ENCODE measurements around the gene JCAD. TPM values are rescaled to one million over a fixed set of nuclear protein-coding genes. Genes with fewer than 3 reads are reported as not detected.

JCAD gene
- total and polyA plus RNA-seq, 2 experiments from 2014 or later: 0.78 to 2.1 TPM

DNA sequence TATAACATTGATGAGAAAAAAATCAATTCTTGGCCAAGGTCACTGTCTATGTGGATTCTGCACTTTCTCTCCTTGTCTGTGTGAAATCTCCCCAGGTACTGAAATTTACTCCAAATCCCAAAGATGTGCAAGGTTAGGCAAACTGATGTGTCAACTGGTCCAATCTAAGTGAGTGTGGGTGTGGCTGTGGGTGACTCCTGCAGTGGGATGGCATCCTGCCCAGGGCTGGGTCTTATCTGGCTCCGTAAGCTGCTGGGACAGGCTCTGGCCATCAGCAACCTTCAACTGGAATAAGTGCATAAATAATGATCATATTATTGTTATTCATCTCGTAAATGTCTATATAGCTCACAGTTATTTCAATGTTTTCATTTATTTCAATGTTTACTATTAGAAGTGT is 79.3 kb downstream of the JCAD start:
- TF ChIP-seq EZH2phosphoT487 (IDR thresholded peaks at IDR 0.05; ENCODE audit: unreplicated experiment) (no peak), CREB1 (CRISPR knock-in tag; IDR thresholded peaks at IDR 0.05; ENCODE audit: low read depth) (no peak), EZH2 (IDR thresholded peaks at IDR 0.05; ENCODE audit: low read depth, unreplicated experiment) (no peak), ZNF331 (CRISPR knock-in tag; IDR thresholded peaks at IDR 0.05; ENCODE audit: low read depth) (no peak), ZNF114 (CRISPR knock-in tag; IDR thresholded peaks at IDR 0.05) (no peak), JUNB (IDR thresholded peaks at IDR 0.05; ENCODE audit: unreplicated experiment) (no peak), POLR2AphosphoS5 (IDR thresholded peaks at IDR 0.05; ENCODE audit: low read depth) (no peak), STAT1 (IDR thresholded peaks at IDR 0.05; ENCODE audit: unreplicated experiment) (no peak), NANOG (IDR thresholded peaks at IDR 0.05; ENCODE audit: borderline replicate concordance) (no peak)
- TF ChIP-seq, protein P1, sequence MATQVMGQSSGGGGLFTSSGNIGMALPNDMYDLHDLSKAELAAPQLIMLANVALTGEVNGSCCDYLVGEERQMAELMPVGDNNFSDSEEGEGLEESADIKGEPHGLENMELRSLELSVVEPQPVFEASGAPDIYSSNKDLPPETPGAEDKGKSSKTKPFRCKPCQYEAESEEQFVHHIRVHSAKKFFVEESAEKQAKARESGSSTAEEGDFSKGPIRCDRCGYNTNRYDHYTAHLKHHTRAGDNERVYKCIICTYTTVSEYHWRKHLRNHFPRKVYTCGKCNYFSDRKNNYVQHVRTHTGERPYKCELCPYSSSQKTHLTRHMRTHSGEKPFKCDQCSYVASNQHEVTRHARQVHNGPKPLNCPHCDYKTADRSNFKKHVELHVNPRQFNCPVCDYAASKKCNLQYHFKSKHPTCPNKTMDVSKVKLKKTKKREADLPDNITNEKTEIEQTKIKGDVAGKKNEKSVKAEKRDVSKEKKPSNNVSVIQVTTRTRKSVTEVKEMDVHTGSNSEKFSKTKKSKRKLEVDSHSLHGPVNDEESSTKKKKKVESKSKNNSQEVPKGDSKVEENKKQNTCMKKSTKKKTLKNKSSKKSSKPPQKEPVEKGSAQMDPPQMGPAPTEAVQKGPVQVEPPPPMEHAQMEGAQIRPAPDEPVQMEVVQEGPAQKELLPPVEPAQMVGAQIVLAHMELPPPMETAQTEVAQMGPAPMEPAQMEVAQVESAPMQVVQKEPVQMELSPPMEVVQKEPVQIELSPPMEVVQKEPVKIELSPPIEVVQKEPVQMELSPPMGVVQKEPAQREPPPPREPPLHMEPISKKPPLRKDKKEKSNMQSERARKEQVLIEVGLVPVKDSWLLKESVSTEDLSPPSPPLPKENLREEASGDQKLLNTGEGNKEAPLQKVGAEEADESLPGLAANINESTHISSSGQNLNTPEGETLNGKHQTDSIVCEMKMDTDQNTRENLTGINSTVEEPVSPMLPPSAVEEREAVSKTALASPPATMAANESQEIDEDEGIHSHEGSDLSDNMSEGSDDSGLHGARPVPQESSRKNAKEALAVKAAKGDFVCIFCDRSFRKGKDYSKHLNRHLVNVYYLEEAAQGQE (IDR thresholded peaks at IDR 0.05; ENCODE audit: unreplicated experiment): no peak
- TF ChIP-seq, protein P2, sequence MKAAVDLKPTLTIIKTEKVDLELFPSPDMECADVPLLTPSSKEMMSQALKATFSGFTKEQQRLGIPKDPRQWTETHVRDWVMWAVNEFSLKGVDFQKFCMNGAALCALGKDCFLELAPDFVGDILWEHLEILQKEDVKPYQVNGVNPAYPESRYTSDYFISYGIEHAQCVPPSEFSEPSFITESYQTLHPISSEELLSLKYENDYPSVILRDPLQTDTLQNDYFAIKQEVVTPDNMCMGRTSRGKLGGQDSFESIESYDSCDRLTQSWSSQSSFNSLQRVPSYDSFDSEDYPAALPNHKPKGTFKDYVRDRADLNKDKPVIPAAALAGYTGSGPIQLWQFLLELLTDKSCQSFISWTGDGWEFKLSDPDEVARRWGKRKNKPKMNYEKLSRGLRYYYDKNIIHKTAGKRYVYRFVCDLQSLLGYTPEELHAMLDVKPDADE (IDR thresholded peaks at IDR 0.05): no peak
- TF ChIP-seq, protein P3, sequence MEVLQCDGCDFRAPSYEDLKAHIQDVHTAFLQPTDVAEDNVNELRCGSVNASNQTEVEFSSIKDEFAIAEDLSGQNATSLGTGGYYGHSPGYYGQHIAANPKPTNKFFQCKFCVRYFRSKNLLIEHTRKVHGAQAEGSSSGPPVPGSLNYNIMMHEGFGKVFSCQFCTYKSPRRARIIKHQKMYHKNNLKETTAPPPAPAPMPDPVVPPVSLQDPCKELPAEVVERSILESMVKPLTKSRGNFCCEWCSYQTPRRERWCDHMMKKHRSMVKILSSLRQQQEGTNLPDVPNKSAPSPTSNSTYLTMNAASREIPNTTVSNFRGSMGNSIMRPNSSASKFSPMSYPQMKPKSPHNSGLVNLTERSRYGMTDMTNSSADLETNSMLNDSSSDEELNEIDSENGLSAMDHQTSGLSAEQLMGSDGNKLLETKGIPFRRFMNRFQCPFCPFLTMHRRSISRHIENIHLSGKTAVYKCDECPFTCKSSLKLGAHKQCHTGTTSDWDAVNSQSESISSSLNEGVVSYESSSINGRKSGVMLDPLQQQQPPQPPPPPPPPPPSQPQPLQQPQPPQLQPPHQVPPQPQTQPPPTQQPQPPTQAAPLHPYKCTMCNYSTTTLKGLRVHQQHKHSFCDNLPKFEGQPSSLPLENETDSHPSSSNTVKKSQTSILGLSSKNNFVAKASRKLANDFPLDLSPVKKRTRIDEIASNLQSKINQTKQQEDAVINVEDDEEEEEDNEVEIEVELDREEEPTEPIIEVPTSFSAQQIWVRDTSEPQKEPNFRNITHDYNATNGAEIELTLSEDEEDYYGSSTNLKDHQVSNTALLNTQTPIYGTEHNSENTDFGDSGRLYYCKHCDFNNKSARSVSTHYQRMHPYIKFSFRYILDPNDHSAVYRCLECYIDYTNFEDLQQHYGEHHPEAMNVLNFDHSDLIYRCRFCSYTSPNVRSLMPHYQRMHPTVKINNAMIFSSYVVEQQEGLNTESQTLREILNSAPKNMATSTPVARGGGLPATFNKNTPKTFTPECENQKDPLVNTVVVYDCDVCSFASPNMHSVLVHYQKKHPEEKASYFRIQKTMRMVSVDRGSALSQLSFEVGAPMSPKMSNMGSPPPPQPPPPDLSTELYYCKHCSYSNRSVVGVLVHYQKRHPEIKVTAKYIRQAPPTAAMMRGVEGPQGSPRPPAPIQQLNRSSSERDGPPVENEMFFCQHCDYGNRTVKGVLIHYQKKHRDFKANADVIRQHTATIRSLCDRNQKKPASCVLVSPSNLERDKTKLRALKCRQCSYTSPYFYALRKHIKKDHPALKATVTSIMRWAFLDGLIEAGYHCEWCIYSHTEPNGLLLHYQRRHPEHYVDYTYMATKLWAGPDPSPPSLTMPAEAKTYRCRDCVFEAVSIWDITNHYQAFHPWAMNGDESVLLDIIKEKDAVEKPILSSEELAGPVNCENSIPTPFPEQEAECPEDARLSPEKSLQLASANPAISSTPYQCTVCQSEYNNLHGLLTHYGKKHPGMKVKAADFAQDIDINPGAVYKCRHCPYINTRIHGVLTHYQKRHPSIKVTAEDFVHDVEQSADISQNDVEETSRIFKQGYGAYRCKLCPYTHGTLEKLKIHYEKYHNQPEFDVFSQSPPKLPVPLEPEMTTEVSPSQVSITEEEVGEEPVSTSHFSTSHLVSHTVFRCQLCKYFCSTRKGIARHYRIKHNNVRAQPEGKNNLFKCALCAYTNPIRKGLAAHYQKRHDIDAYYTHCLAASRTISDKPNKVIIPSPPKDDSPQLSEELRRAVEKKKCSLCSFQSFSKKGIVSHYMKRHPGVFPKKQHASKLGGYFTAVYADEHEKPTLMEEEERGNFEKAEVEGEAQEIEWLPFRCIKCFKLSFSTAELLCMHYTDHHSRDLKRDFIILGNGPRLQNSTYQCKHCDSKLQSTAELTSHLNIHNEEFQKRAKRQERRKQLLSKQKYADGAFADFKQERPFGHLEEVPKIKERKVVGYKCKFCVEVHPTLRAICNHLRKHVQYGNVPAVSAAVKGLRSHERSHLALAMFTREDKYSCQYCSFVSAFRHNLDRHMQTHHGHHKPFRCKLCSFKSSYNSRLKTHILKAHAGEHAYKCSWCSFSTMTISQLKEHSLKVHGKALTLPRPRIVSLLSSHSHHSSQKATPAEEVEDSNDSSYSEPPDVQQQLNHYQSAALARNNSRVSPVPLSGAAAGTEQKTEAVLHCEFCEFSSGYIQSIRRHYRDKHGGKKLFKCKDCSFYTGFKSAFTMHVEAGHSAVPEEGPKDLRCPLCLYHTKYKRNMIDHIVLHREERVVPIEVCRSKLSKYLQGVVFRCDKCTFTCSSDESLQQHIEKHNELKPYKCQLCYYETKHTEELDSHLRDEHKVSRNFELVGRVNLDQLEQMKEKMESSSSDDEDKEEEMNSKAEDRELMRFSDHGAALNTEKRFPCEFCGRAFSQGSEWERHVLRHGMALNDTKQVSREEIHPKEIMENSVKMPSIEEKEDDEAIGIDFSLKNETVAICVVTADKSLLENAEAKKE (CRISPR knock-in tag; IDR thresholded peaks at IDR 0.05): no peak
- TF ChIP-seq, protein P4, sequence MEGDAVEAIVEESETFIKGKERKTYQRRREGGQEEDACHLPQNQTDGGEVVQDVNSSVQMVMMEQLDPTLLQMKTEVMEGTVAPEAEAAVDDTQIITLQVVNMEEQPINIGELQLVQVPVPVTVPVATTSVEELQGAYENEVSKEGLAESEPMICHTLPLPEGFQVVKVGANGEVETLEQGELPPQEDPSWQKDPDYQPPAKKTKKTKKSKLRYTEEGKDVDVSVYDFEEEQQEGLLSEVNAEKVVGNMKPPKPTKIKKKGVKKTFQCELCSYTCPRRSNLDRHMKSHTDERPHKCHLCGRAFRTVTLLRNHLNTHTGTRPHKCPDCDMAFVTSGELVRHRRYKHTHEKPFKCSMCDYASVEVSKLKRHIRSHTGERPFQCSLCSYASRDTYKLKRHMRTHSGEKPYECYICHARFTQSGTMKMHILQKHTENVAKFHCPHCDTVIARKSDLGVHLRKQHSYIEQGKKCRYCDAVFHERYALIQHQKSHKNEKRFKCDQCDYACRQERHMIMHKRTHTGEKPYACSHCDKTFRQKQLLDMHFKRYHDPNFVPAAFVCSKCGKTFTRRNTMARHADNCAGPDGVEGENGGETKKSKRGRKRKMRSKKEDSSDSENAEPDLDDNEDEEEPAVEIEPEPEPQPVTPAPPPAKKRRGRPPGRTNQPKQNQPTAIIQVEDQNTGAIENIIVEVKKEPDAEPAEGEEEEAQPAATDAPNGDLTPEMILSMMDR (conservative IDR thresholded peaks at IDR 0.05; ENCODE audit: low read depth in 2 of 2): no peak
- H2AFZ ChIP-seq: no peak overlapping the region
- H4K20me1 ChIP-seq (replicated peaks; ENCODE audit: insufficient read depth): no peaks in the 10 kb centered on the region
- H3K27ac ChIP-seq (ENCODE audit: low read depth): no peak overlapping the region
- H3K4me1 Mint-ChIP-seq: peaks cover 3% of the 10 kb centered on the region; the same call in 1 of the 3 replicates
- ATAC-seq: no peak
- no peak overlapping the region for H3K4me3 ChIP-seq
- H3K36me3 Mint-ChIP-seq (ENCODE audit: low read depth): peaks cover 4% of the 10 kb centered on the region; the same call in 2 of the 3 replicates
- H3F3A ChIP-seq (replicated peaks; ENCODE audit: low read depth): no peaks in the 10 kb centered on the region
- no peak overlapping the region for H3K27ac Mint-ChIP-seq
- H3K27me3 Mint-ChIP-seq (ENCODE audit: insufficient read depth, low read depth, poor library complexity): peaks cover 3% of the 10 kb centered on the region
- peaks cover 9% of the 10 kb centered on the region; the same call in 1 of the 2 replicates for H3K9me2 ChIP-seq (ENCODE audit: insufficient read depth)
- H3K4me1 ChIP-seq (ENCODE audit: insufficient read depth): peaks cover 6% of the 10 kb centered on the region; the same call in 1 of the 2 replicates
- H3K27me3 ChIP-seq (ENCODE audit: insufficient read depth): no peaks in the 10 kb centered on the region
- no peaks in the 10 kb centered on the region for H3K36me3 ChIP-seq (ENCODE audit: insufficient read depth)
- DNase-seq (ENCODE audit: low spot score): no peak
- peaks cover 20% of the 10 kb centered on the region for H3K9me3 Mint-ChIP-seq
- no peak overlapping the region for H3K4me2 ChIP-seq
- no peaks in the 10 kb centered on the region for H3K79me2 ChIP-seq (replicated peaks; ENCODE audit: insufficient read depth)
- no peak overlapping the region for H3K4me3 Mint-ChIP-seq

All from GM23338 (cell line).